H1 (cell line): Measurements from ENCODE around the gene CAPN10. TPM values are rescaled to one million over a fixed set of nuclear protein-coding genes. Genes with fewer than 3 reads are reported as not detected.

Source experiments
- CTCF ChIA-PET: fragments of 300-600 bp; sonication (Branson Sonifier 250); formaldehyde crosslinking; loops from one replicate; lab custom pipeline; 2021; ENCODE audit not compliant: partially characterized antibody; lab: Charles Lee
- POLR2A ChIA-PET: fragments of 300-600 bp; sonication (Branson Sonifier 250); formaldehyde crosslinking; loops from one replicate; lab custom pipeline; 2021; ENCODE audit warnings: inconsistent platforms; ENCODE audit not compliant: partially characterized antibody; lab: Charles Lee
- DNase-seq, 2 experiments: peaks; one replicate each; pipeline versions ENCODE4 v3.0.0 to v3.0.0-alpha.2; 2010 to 2022; ENCODE audit warnings: low spot score in 2 of 2, low read depth in 1 of 2, mixed read lengths in 1 of 2
- FAIRE-seq: peaks from 2 replicates; lab custom pipeline; 2011; peaks lifted over from hg19 to GRCh38; lab: Jason Lieb, UNC
- H2AFZ ChIP-seq: 2 replicates; pipeline ENCODE4 v1.8.1; 2012; ENCODE audit warnings: low read length, inconsistent platforms
- H2AK5ac ChIP-seq: 2 replicates; pipeline ENCODE4 v1.6.1; 2013; ENCODE audit warnings: low read depth, low read length
- H2BK120ac ChIP-seq: replicated peaks from 2 replicates; pipeline ENCODE3; 2013; ENCODE audit warnings: low read depth, low read length, inconsistent platforms
- H2BK12ac ChIP-seq: 2 replicates; pipeline ENCODE4 v1.6.1; 2013; ENCODE audit warnings: low read depth, low read length
- H2BK15ac ChIP-seq: 2 replicates; pipeline ENCODE4 v1.6.1; 2013; ENCODE audit warnings: low read length
- H2BK20ac ChIP-seq: 2 replicates; pipeline ENCODE4 v1.6.1; 2013; ENCODE audit warnings: low read length
- H2BK5ac ChIP-seq: 2 replicates; pipeline ENCODE4 v1.6.1; 2013; ENCODE audit warnings: low read depth, low read length
- H3K14ac ChIP-seq: 2 replicates; pipeline ENCODE4 v1.6.1; 2013; ENCODE audit warnings: inconsistent platforms; ENCODE audit not compliant: insufficient read length
- H3K18ac ChIP-seq: 2 replicates; pipeline ENCODE4 v1.6.1; 2013; ENCODE audit warnings: low read length; ENCODE audit errors: extremely low read depth
- H3K23ac ChIP-seq: 2 replicates; pipeline ENCODE4 v1.6.1; 2013; ENCODE audit warnings: inconsistent platforms; ENCODE audit not compliant: insufficient read length
- H3K23me2 ChIP-seq: 2 replicates; pipeline ENCODE4 v1.6.1; 2013; ENCODE audit warnings: low read depth, low read length
- H3K27ac ChIP-seq: 2 replicates; pipeline ENCODE4 v1.6.1; 2011; ENCODE audit warnings: low read depth, low read length, inconsistent platforms
- H3K27me3 ChIP-seq, 4 experiments: replicated peaks in 1 of 4; 1 replicate in 1 of 4; 2 replicates in 3 of 4; pipeline versions ENCODE4 v1.6.1 to v1.8.1; 2011 to 2013; ENCODE audit warnings: low read length in 3 of 4, mild to moderate bottlenecking in 3 of 4, inconsistent platforms in 2 of 4, mixed read lengths in 2 of 4, moderate library complexity in 1 of 4; ENCODE audit not compliant: control insufficient read depth in 3 of 4, insufficient read depth in 3 of 4; ENCODE audit errors: extremely low read depth in 1 of 4
- H3K36me3 ChIP-seq, 4 experiments: 2 replicates each; pipeline versions ENCODE4 v1.6.1 to v1.8.1; 2011 to 2013; ENCODE audit warnings: mild to moderate bottlenecking in 4 of 4, low read length in 3 of 4, moderate library complexity in 2 of 4, control low read depth in 1 of 4, inconsistent platforms in 1 of 4; ENCODE audit not compliant: insufficient read depth in 4 of 4, control insufficient read depth in 2 of 4
- H3K4ac ChIP-seq: replicated peaks from 2 replicates; pipeline ENCODE3; 2013; ENCODE audit warnings: low read length, low read depth, mixed read lengths, inconsistent platforms; ENCODE audit not compliant: insufficient read length
- H3K4me1 ChIP-seq, 4 experiments: replicated peaks in 1 of 4; 1 replicate in 1 of 4; 2 replicates in 3 of 4; pipeline versions ENCODE4 v1.6.1 to v1.8.1; 2011 to 2013; ENCODE audit warnings: low read length in 3 of 4, inconsistent platforms in 2 of 4, mixed read lengths in 1 of 4; ENCODE audit not compliant: insufficient read depth in 4 of 4, control insufficient read depth in 3 of 4
- H3K4me2 ChIP-seq, 2 experiments: 2 replicates each; pipeline versions ENCODE4 v1.6.1 to v1.8.1; 2011 to 2013; ENCODE audit warnings: low read depth in 2 of 2, low read length in 2 of 2, control low read depth in 1 of 2, inconsistent platforms in 1 of 2, mild to moderate bottlenecking in 1 of 2; ENCODE audit not compliant: insufficient read depth in 1 of 2
- H3K4me3 ChIP-seq, 4 experiments: fragments of 200-600, 300-600 bp in 1 of 4; sonication (generic), shearing (Covaris generic), sonication (Bioruptor Twin) in 1 of 4; 2 replicates each; pipeline versions ENCODE4 v1.5.1 to v1.8.1; 2011 to 2016; ENCODE audit warnings: low read length in 4 of 4, low read depth in 3 of 4, control low read depth in 2 of 4, inconsistent platforms in 2 of 4, mild to moderate bottlenecking in 2 of 4, mixed read lengths in 1 of 4, moderate library complexity in 1 of 4; ENCODE audit not compliant: insufficient read depth in 2 of 4; ENCODE audit errors: extremely low read depth in 1 of 4
- H3K56ac ChIP-seq: replicated peaks from 2 replicates; pipeline ENCODE3; 2013; ENCODE audit warnings: low read depth, mild to moderate bottlenecking, mixed read lengths, low read length, inconsistent platforms; ENCODE audit not compliant: insufficient read length
- H3K79me1 ChIP-seq: 2 replicates; pipeline ENCODE4 v1.6.1; 2013; ENCODE audit warnings: low read depth, low read length, control low read depth
- H3K79me2 ChIP-seq, 2 experiments: 2 replicates each; pipeline versions ENCODE4 v1.6.1 to v1.8.1; 2012 to 2013; ENCODE audit warnings: low read length in 2 of 2, mild to moderate bottlenecking in 2 of 2, inconsistent platforms in 1 of 2; ENCODE audit not compliant: insufficient read depth in 2 of 2, control insufficient read depth in 1 of 2
- H3K9ac ChIP-seq, 4 experiments: replicated peaks in 1 of 4; 1 replicate in 1 of 4; 2 replicates in 3 of 4; pipeline versions ENCODE4 v1.6.1 to v1.8.1; 2011 to 2013; ENCODE audit warnings: low read depth in 3 of 4, low read length in 3 of 4, control low read depth in 2 of 4, mild to moderate bottlenecking in 2 of 4, moderate library complexity in 2 of 4, inconsistent platforms in 1 of 4; ENCODE audit errors: extremely low read depth in 1 of 4
- H3K9me3 ChIP-seq, 2 experiments: 2 replicates each; pipeline versions ENCODE4 v1.6.1 to v1.8.1; 2012 to 2013; ENCODE audit warnings: mild to moderate bottlenecking in 2 of 2, moderate library complexity in 2 of 2, control low read depth in 1 of 2, inconsistent platforms in 1 of 2, low read depth in 1 of 2, low read length in 1 of 2, mixed read lengths in 1 of 2; ENCODE audit not compliant: insufficient read depth in 2 of 2
- H4K20me1 ChIP-seq, 2 experiments: replicated peaks in 1 of 2; 2 replicates each; pipeline versions ENCODE3 to v1.8.1; 2011 to 2013; ENCODE audit warnings: inconsistent platforms in 2 of 2, low read length in 2 of 2, mild to moderate bottlenecking in 1 of 2; ENCODE audit not compliant: insufficient read depth in 2 of 2, control insufficient read depth in 1 of 2
- H4K5ac ChIP-seq: 2 replicates; pipeline ENCODE4 v1.6.1; 2013; ENCODE audit warnings: low read length, low read depth, mixed read lengths, inconsistent platforms; ENCODE audit not compliant: insufficient read length
- H4K8ac ChIP-seq: 2 replicates; pipeline ENCODE4 v1.8.0; 2013; ENCODE audit warnings: mild to moderate bottlenecking, moderate library complexity, low read length, inconsistent platforms; ENCODE audit not compliant: insufficient read depth; ENCODE audit errors: extremely low read depth
- H4K91ac ChIP-seq: replicated peaks from 2 replicates; pipeline ENCODE3; 2013; ENCODE audit warnings: low read length, mixed read lengths, inconsistent platforms; ENCODE audit not compliant: insufficient read length
- CBX8 ChIP-seq: fragments of 300-800, 300-1000 bp; sonication (generic); IDR thresholded peaks from 2 replicates; pipeline ENCODE4 v1.7.1; 2016; ENCODE audit warnings: low read depth, low read length, borderline replicate concordance
- NANOG ChIP-seq: IDR thresholded peaks from 2 replicates; pipeline ENCODE4 v1.6.1; 2011; ENCODE audit warnings: low read length, low read depth, mild to moderate bottlenecking, inconsistent platforms; ENCODE audit not compliant: insufficient read depth, poor library complexity, severe bottlenecking
- TCF12 ChIP-seq: IDR thresholded peaks from 2 replicates; pipeline ENCODE4 v1.6.1; 2011; ENCODE audit warnings: low read depth, mild to moderate bottlenecking, low read length
- WGBS, 2 experiments: shearing (Covaris generic) in 1 of 2; methylation state at CpG; one replicate each; pipeline versions ENCODE4 v1.1.6 to v1.1.7; 2013 to 2015; ENCODE audit warnings: low lambda C conversion rate in 2 of 2, mixed read lengths in 2 of 2, inconsistent platforms in 1 of 2, low coverage in 1 of 2, missing lambda C conversion rate in 1 of 2; ENCODE audit not compliant: insufficient replicate concordance in 2 of 2, insufficient coverage in 1 of 2, insufficient read length in 1 of 2; ENCODE audit errors: extremely low coverage in 1 of 2, missing lambda C conversion rate in 1 of 2; 5-methylcytosine and 5-hydroxymethylcytosine counted together
- polyA plus RNA-seq, 7 experiments: library from polyadenylated mRNA; depleted of rRNA in 3 of 7; stranded (reverse) in 5 of 7; unstranded in 2 of 7; fragments of >200 nt in 5 of 7; fragments of 200-250 nt in 2 of 7; gene quantifications; 1 replicate in 5 of 7; 2 replicates in 1 of 7; 4 replicates in 1 of 7; pipeline versions ENCODE4 v1.2.1 to v1.2.3, GENCODE V29; 2011 to 2013; ENCODE audit warnings: missing spikeins in 2 of 7, mixed read lengths in 2 of 7
- total RNA-seq: library from RNA; stranded (reverse); fragmentation: NEBNext Ultra II Directional; extraction: Animal tissue kit (Norgen Biotek cat#: 25700); gene quantifications from 2 replicates; pipeline ENCODE4 v1.2.1, GENCODE V29; 2021
- TF ChIP-seq, protein P1 (sequence below): IDR thresholded peaks from 2 replicates; pipeline ENCODE4 v1.6.1; 2011; ENCODE audit warnings: low read depth, mild to moderate bottlenecking, low read length; ENCODE audit not compliant: insufficient read depth

The CAPN10 gene
- total and polyA plus RNA-seq, 2 of the 8 experiments (the other 6 are each of a cell fraction or from before 2014, with no cell fraction given), result 30.7 to 39.8 TPM

DNA sequence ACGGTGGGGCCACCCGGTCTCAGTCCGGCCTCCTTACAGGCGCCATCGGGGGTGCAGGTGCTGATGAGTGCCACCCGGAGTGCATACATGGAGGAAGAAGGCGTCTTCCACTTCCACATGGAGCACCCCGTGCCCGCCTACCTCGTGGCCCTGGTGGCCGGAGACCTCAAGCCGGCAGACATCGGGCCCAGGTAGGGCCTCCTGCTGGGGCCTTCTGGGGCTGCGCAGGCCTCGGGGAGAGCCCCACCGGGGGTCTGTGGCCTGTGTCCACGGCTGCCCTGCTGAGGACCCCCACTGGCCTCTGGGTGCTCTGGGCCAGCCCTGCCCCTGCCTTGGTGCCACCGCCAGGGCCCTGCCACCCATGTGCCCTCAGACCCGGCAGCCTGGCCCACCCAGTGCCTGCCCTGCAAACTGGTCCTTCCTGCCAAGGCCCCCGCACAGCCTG lies 13.4 kb upstream of the CAPN10 start:
- Histone ChIP-seq H4K5ac (no peak overlapping the region), H3K18ac (no peak overlapping the region), H3K23ac (no peak overlapping the region), H3K4ac (no peak overlapping the region), H3K14ac (no peak overlapping the region), H2AK5ac (no peak overlapping the region), H4K8ac (no peak overlapping the region), H4K20me1 (peaks cover 5 to 16% of the 10 kb centered on the region in 2 experiments), H3K79me2 (no peaks in the 10 kb centered on the region), H4K91ac (no peak overlapping the region), H3K4me3 (no peak overlapping the region), H2AFZ (no peak overlapping the region), H2BK12ac (no peak overlapping the region), H2BK20ac (no peak overlapping the region), H2BK120ac (no peak overlapping the region), H3K27ac (no peak overlapping the region), H3K4me2 (no peak overlapping the region), H3K9ac (no peak overlapping the region), H3K36me3 (no peaks in the 10 kb centered on the region), H2BK15ac (no peak overlapping the region), H2BK5ac (no peak overlapping the region), H3K4me1 (peaks cover 0 to 5% (median 4%) of the 10 kb centered on the region in 4 experiments; a peak in 6 of 7 replicates), H3K79me1 (no peaks in the 10 kb centered on the region), H3K23me2 (peaks cover 3% of the 10 kb centered on the region; the same call in 1 of the 2 replicates), H3K9me3 (no peaks in the 10 kb centered on the region), H3K27me3 (peaks cover 9 to 18% (median 15%) of the 10 kb centered on the region in 4 experiments; a peak in 6 of 7 replicates), H3K56ac (no peak overlapping the region)
- WGBS, 2 experiments, result 78% methylated on average over 11 of the region's 20 CpGs; no CpG with 5 or more reads in 1 of the 2 experiments
- ChIA-PET CTCF (interaction anchor here (0.9 to 1.4 kb wide), 3 partner anchors 9 to 79 kb away, joined by 3 to 4 read pairs (median 3); partner anchors contain the start of gene CAPN10), POLR2A (interaction anchor here (1.4 to 1.5 kb wide), 2 partner anchors 10 to 12 kb away, joined by 3 to 4 read pairs; no protein-coding TSS in a partner anchor)
- FAIRE-seq (no peak), DNase-seq (no peak)
- TF ChIP-seq TCF12, result no peak
- TF ChIP-seq, protein P1, sequence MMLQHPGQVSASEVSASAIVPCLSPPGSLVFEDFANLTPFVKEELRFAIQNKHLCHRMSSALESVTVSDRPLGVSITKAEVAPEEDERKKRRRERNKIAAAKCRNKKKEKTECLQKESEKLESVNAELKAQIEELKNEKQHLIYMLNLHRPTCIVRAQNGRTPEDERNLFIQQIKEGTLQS, result no peak
- TF ChIP-seq CBX8, result no peak
- no peak for TF ChIP-seq NANOG
